NCI-H2227 (cell line): ENCODE measurements around the gene HIC2.
"Not testable (repeated sequence)": the region's sequence is repeated elsewhere in the genome, so short reads cannot be mapped to it uniquely, and the experiment has no call there.

ENCODE experiments used
- DNase-seq: peaks from one replicate; lab custom pipeline; 2025; ENCODE audit not compliant: unreplicated experiment; lab: John Stamatoyannopoulos, UW

Gene HIC2

DNA sequence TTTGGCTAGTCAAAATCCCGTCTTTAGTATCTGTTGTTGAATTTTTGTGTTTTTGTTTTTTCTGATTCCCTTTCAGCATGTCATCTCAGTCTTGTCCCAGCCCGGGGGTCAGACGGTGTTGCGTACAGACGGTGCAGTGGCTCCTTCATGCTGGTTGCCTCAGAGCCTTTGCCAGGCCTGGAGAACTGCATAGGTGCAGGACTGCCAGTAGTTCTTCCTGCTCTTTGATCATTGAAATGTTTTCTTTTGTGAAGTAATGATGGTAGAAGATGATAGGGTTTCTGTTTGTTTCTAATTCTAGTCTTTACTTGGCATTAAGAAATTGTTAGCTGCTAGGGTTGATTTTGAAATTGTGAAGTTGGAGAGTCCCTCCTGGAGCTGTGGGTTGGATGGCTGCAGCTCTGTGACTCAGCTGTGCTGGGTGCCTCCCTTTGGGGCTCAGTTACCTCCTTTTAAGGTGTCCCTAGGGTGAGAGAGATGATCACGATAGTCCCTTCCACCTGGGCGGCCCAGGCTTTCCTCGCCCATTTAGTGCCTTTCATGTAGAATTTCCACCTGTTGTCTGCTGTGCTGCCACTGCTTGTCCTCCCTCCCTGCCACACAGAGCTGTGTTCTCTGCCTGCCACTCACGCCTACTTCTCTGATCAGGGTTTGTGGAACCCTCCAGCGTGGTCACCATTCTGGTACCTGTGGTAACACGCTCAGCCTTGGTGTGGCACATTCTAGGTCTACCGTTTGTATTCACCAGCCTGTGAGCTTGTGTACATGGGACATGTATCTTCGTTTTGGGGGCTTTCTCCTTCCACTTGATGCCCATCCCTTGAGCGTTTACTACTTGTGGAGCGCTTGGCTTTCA, 17.4 kb downstream of the HIC2 start:
- DNase-seq = not testable (repeated sequence)

DNA sequence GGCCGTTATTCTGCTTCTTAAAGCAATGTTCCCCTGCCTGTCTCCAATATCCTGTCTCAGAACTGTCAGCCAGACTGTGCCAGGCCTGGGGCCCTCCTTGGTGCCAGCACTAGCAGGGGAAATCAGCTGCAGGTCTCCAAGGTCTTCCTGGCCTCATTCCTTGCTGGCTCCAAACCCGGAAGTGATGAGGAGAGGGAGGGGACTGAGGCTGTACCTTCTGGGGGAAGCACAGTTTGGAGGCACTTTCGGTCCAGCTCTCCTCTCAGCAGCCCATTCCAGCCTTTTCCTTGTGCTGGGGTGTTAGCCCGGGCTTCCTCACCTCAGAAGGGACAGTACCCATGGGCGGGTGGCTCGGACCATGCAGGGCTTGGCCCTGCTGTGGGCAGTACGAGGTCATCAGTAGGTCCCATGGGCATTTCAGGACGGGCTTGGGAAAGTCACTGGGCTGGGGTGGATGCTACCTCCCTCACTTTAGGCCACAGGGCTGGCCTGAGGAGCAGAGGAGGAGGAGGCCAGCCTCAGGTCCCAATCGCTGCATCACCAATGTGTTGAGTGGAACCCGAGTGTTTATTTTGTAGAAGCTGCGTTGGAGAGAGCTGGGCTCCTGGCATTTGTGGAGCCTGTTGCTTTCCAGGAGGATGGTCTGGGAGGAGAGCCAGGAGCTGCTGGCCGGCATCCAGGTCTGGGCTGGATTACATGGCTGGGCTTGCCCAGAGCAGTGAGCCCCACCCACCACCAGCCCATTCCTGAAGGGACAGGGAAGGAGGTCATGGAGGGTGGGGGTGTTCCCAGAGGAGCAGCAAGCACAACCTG, 19.0 kb downstream of the HIC2 start:
- DNase-seq = not testable (repeated sequence)

DNA sequence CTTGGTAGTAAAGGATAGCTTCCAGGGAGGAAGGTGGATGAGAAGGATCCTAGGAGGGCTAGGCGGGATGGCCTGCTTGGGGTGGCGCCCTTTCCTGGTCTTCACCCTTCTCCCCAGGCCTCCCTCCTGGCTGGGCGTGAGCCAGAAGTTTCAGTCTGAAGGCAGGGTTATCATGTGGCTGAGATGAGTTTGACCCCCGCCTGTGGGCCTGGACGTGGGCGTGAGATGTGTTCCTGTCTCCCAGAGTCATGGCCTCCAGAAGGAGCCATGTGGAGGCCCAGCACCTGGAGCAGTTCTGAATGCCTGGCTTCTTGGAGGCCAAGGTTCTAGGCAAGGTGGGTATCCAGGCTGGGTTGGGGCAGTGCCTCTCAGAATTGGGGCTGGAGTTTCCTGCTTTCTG, 20.8 kb downstream of the HIC2 start:
- DNase-seq = not testable (repeated sequence)

DNA sequence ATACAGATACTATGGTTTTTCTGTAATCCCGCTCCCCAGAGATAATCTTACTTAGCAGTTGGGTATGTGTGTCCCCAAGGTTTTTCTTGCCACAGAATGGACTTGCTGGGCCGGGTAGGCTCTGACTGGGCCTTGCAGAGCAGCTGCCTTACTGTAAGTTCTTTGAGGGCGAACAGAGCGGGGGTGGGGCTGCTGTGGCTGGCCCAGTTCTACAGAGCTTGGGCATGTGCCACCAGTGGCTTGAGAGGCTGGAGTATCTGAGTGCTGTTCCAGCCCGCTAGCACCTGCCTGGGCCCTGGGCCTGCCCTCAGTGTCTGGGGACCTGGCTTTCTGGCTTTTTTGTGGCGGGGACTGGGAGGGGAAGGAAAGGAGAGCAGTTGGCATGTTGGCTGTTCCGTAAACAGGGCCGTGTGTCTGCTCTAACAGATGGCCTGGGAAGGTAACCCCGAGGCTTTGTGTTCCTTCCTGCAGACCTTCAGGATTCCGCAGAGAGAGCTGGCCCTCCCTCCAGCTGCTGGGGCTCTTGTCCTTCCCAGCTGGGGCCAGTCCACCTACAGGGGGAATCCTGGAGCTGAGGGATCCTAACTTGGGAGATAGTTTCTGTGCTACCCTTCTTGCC, 23.0 kb downstream of the HIC2 start:
- not testable (repeated sequence) for DNase-seq

DNA sequence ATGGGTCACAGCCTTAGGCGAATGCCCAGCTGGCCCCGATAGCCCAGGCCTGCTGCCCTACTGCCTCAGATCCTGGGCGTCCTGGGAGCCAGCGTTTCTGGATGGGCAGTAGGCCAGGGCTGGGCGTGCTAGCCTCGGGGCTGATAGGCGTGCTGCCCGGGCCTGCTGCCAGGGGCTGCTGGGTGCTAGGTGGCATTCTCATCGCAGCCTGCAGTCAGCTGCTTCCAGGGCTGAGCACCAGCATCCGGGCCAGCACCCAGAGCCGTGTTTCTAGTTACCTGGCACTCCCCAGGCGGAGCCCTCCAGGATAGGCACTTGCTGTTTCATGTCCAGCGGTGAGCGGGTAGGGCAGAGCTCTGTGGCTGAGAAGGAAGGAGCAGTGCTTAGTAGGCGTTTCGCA, 23.5 kb downstream of the HIC2 start:
- DNase-seq = not testable (repeated sequence)

DNA sequence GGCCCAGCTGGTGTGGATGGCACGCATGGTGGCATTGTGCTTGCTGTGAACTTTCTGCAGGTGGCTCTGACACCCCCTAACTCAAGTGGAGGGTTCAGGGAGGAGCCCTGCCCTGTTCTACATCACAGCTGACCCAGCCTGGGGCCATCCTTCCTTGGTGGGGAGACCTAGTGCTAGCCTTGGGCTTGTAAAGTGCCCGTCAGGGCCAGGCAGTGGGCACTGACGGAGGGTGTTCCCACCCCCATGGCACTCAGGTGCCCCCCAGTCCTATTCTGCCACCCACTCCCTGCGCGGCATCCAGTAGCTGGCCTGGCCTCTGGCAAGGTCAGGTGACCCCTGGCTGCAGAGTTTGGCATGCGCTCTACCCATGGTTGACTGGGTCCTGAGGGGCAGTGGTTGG, 24.0 kb downstream of the HIC2 start:
- not testable (repeated sequence) for DNase-seq

DNA sequence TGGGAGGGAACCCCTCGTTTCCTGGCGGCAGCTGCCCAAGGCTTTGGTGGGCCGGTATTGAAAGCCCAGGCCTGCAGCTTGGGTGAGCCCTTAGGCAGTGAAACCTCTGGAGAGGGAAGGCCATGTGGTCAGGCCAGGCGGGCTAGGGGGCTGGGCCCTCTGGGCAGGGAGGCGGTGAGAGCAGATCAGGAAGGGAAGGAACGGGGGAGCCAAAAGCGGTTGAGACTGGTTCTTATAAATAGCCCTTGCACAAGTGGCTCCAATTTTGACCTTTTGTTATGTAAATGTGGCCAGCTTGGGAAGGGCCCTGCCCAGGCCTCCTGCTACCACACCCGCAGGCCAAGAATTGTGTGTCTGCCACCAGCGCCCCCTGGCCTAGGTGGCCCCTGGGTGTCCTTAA, 25.0 kb downstream of the HIC2 start:
- not testable (repeated sequence) for DNase-seq

DNA sequence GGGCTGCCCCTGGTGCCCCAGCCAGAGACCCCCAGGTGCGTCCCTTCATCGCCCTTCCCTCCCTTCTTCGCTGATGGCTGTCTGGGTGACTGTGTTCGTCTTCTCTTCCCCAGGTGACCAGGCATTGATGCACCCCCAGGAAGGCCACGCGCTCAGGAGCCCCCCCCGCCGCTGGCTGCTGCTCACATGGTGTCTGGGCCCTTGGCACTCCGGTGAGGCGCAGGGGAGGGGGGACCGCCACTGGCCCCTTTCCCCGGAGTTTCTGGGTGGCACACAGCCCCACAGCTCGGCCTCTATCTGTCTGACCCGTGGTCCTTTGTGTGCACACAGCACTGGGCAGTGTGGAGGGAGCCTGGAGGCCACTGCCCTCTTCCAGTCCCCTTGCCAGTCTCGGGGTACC, 25.5 kb downstream of the HIC2 start:
- not testable (repeated sequence) for DNase-seq

DNA sequence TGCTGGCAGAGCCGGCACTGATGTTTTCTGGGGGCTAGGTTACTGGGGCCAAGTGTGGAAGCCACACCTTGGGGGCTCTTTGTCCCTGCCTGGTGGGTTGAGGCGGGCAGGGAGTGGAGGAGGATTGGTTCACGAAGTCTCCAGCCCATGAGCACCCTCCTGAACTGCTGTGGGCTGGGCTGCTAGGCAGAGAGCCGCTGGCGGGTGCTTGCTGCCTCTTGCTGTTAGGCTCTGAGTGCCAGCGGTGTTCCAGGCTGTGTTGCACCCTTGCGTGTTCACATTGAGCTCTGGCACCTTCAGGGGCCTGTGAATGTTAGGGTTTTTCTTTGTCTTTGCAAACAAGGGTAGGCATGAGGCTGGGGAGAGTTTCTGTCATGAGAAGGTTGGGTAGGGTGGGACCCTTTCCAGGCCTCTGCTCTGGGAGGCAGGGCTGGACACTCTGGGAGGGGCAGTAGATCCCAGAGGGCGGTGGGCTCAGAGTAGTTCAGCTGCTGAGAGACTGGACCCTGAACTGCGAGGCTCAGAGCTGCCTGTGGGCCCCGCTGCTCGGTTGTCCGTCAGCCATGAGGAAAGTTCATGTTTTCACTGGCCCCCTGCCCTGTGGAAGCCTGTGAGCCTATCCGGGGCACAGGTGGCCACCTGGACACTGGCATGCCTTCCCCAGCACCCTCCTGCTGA, 26.0 kb downstream of the HIC2 start:
- DNase-seq = no peak

DNA sequence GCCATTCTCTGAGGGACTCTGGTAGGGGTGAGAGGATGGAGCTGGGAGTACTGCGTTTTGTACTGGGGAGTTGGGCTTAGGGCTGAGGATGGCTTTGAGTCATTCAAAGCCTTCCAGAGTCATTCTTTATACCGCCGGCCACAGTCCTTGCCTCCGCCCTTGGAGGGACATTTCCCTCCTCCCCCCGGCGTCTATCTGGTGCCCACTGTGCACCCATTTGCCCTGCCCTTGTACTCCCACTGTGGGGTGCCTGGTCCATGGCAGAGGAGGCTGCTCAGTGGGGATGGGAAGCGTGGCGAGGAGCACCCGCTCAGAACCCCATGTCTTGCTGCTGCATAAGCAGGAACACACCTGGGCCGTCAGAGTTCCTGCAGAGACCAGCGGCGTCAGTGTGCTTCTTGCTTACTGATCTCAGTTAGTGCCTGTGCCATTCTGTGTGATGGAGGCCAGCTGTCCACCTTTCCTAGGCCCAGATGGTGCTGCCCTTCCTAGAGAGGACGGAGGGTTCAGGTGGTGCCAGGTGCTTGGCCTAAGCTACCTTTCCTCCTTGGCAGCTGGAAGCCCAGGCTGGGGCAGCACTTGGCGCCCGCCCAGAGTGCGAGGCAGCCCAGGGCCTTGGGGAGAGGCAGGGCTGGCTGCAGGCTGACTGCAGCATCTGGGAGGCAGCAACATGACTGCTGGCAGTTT, 26.7 kb downstream of the HIC2 start:
- DNase-seq = no peak

DNA sequence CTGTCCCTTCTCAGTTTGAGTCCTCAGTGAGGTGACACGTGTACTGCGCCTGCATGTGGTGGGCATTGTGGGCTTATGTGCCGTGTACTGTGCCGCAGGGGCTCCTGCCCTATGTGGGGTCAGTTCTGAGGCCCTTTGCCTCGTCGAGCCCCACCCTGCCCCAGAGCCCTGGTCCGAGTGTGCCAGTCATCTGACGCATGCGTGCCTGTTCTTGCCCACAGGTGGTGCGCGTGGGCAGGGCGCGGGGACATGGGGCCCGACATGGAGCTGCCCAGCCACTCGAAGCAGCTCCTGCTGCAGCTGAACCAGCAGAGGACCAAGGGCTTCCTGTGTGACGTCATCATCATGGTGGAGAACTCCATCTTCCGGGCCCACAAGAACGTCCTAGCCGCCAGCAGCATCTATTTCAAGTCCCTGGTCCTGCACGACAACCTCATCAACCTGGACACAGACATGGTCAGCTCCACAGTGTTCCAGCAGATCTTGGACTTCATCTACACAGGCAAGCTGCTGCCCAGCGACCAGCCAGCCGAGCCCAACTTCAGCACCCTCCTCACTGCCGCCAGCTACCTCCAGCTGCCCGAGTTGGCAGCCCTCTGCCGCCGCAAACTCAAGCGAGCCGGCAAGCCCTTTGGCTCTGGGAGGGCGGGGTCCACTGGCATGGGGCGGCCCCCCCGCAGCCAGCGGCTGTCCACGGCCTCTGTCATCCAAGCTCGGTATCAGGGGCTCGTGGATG, 27.7 kb downstream of the HIC2 start:
- no peak for DNase-seq

DNA sequence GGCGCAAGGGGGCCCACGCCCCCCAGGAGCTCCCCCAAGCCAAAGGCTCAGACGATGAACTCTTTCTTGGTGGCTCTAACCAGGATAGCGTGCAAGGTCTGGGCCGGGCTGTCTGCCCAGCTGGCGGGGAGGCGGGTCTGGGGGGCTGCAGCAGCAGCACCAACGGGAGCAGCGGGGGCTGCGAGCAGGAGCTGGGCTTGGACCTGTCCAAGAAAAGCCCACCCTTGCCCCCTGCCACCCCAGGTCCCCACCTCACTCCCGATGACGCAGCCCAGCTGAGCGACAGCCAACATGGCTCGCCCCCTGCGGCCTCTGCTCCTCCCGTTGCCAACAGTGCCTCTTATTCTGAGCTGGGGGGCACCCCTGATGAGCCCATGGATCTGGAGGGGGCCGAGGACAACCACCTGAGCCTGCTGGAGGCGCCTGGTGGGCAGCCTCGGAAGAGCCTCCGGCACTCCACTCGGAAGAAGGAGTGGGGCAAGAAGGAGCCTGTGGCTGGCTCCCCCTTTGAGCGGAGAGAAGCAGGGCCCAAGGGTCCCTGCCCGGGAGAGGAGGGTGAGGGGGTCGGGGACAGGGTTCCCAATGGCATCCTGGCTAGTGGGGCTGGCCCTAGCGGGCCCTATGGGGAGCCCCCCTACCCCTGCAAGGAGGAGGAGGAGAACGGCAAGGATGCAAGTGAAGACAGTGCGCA, 28.4 kb downstream of the HIC2 start:
- DNase-seq = no peak

DNA sequence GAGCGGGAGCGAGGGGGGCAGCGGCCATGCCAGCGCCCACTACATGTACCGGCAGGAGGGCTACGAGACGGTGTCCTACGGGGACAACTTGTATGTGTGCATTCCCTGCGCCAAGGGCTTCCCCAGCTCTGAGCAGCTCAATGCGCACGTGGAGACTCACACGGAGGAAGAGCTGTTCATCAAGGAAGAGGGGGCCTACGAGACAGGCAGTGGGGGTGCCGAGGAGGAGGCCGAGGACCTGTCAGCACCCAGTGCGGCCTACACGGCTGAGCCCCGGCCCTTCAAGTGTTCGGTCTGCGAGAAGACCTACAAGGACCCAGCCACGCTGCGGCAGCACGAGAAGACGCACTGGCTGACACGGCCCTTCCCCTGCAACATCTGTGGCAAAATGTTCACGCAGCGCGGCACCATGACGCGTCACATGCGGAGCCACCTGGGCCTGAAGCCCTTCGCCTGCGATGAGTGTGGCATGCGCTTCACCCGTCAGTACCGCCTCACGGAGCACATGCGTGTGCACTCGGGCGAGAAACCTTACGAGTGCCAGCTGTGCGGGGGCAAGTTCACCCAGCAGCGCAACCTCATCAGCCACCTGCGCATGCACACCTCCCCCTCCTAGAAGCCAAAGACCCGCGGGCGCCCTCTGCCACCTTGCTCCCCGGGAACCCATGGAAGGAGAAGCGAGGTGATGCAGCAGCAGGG, 29.1 kb downstream of the HIC2 start:
- DNase-seq = no peak

DNA sequence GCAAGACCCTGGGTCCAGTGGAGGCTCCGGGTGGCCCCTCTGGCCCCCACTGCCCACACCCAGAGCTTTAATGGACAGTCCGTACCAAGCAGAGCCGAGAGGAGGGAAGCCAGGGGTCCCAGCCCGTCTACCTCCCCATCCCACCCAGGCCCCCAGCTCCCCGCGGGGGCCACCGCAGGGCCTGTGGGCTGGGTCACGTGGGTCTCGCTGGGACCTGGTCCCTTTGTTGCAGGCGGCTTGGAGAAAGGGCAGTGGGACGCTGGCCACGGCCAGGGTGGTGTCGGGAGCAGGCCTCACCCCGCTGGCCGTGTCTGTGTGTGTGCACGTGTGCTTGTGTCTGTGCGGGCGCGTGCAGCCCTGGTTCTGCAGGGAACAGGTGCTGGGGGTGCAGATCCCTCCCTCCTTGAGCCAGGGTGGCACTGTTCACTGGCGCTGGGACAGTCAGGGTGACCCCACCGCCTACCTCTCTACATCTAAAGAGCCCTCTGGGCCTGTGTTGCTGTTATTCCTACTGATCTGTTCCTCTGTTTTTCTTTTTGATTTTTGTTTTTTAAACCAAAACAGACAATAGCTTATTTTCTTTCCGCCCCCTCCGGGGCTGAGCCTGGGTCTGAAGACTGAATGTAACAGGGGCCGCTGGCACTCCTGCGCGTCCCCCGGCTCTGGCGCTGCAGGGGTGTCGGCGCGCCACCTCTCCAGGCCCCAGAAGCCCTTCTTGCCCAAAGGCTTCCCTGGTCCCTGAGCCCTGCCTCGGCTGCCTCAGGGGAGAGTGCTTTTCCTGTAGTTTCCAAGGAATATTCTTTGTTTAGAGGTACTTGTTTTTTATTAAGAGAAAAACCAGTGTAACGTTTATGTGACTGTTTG, 29.9 kb downstream of the HIC2 start:
- DNase-seq = no peak

DNA sequence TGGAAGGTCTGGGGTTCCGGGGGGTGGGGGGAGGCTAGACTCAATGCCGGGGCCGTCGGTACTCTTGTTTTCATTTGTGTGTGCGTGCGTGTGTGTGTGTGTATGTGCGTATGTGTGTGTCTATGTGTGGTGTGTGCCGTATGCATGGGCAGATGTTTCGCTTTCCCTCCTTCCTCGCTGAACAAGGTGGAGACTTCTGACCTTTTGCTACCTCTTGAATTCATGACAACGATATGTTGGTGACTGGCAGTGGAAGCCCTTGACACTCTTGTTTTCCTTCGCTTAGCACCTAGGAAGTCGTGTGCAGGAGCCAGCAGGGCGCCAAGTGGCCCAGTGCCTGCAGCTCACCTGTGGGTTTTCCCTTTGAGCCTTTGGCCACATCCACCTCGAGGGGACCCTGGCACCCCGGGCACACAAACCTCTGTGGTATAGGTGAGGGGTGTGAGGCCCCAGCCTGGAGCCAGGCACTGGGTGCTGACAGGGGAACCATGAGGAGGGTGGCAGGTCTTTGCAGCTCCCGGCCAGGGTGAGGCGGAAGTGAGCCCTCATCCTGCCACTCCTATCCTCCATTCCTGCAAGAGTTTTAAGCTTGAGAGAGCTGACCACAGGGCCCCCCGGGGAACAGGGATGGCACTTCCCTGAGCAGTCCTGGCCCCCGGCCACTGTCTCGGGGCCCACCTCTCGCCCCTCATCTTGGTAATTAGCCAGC, 30.7 kb downstream of the HIC2 start:
- DNase-seq = no peak

DNA sequence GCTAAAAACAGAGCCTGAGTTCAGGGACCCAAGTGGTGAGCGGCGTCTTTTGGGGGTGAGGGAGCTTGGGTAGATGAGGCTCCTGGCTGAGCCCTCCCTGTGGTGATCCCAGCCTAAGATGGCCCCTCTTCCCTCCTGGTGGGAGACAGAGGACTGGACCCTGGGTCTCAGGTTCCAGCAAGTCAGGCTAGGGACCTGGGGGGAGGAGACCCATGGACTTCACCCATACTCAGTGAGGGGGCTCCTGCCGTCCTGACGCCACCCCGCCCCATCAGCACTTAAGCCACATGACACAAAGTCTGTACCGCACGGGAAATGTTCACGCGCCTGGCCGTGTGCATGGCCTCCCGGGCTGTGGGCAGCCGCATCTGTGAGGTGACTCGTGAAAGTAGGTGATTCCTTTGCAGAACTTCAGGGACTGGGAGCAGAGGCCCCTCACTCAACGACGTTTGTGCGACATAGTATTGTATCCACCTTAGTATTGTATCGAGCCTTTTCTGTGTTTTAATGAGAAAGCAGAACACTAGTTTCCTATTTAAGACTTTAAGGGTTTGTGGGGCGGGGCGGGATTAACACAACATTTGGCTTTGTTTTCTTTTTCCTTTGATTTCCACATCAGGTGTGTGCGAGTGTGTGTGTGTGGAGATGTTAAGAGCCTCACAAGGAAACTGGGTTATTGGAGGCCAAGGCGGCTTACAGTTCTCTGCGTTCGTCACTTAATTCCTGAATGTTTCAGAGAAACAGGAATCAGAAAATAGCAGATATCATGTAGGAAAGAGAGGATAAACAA, 31.7 kb downstream of the HIC2 start:
- DNase-seq = no peak
